ENCODE data around the gene TTLL10. TPM values are rescaled to one million over a fixed set of nuclear protein-coding genes. Genes with fewer than 3 reads are reported as not detected.
A peak's percentile ranks its signal among the peaks of the same experiment; 100 is the strongest.

The TTLL10 gene
- total and polyA plus RNA-seq, 10 donors, result 0.02 to 0.34 (median 0.10) TPM; not detected in 6

- no peak overlapping the region for H3K4me3 ChIP-seq
- H3K27me3 ChIP-seq (replicated peaks in 1 of 7), result peaks cover 0 to 98% (median 71%) of the 10 kb centered on the region in 7 donors
- no peaks in the 10 kb centered on the region for H3K36me3 ChIP-seq
- no peak for TF ChIP-seq POLR2A (IDR thresholded peaks at IDR 0.05)
- TF ChIP-seq CTCF (IDR thresholded peaks at IDR 0.05 in 8 of 11, conservative IDR thresholded peaks at IDR 0.05 in 3 of 11), result no peak
- TF ChIP-seq POLR2AphosphoS5 (IDR thresholded peaks at IDR 0.05), result no peak
- no peaks in the 10 kb centered on the region for H3K9me3 ChIP-seq
- WGBS, 5 donors, result 39 to 88% (median 85%) methylated on average over 2 to 44 of the region's 44 CpGs
- intact Hi-C loops (cut with DNase I; ENCODE audit: low total_unique reads), result no loop called here
- H3K27ac ChIP-seq, result no peak overlapping the region
- peak; percentile 73 for DNase-seq
- H3K4me1 ChIP-seq, result peaks cover 0 to 45% (median 14%) of the 10 kb centered on the region in 6 donors
Observed at GRCh38 chr1:1166642-1167397, 6.9 kb upstream of the TTLL10 start.

GRCh38 chr1:1167398-1167821, 6.3 kb upstream of the TTLL10 start:
- intact Hi-C loops (cut with DNase I; ENCODE audit: low total_unique reads), result no loop called here
- TF ChIP-seq POLR2AphosphoS5 (IDR thresholded peaks at IDR 0.05), result no peak
- TF ChIP-seq POLR2A (IDR thresholded peaks at IDR 0.05), result no peak
- TF ChIP-seq CTCF (IDR thresholded peaks at IDR 0.05 in 8 of 11, conservative IDR thresholded peaks at IDR 0.05 in 3 of 11), result no peak
- peaks cover 0 to 98% (median 72%) of the 10 kb centered on the region in 7 donors for H3K27me3 ChIP-seq (replicated peaks in 1 of 7)
- H3K4me1 ChIP-seq, result peaks cover 0 to 51% (median 20%) of the 10 kb centered on the region in 6 donors
- no peaks in the 10 kb centered on the region for H3K36me3 ChIP-seq
- 69 to 84% (median 73%) methylated on average over 6 to 20 of the region's 20 CpGs for WGBS, 5 donors
- H3K27ac ChIP-seq, result no peak overlapping the region
- peak; percentile 68 for DNase-seq
- H3K9me3 ChIP-seq, result no peaks in the 10 kb centered on the region
- no peak overlapping the region for H3K4me3 ChIP-seq

- 85 to 91% (median 87%) methylated on average over 24 to 36 of the region's 36 CpGs for WGBS, 5 donors
- H3K9me3 ChIP-seq, result no peaks in the 10 kb centered on the region
- peaks cover 0 to 56% (median 22%) of the 10 kb centered on the region in 6 donors for H3K4me1 ChIP-seq
- TF ChIP-seq CTCF (IDR thresholded peaks at IDR 0.05 in 8 of 11, conservative IDR thresholded peaks at IDR 0.05 in 3 of 11) (no peak), POLR2A (IDR thresholded peaks at IDR 0.05) (no peak), POLR2AphosphoS5 (IDR thresholded peaks at IDR 0.05) (no peak)
- intact Hi-C loops (cut with DNase I; ENCODE audit: low total_unique reads), result no loop called here
- no peak overlapping the region for H3K4me3 ChIP-seq
- H3K27me3 ChIP-seq (replicated peaks in 1 of 7), result peaks cover 0 to 98% (median 70%) of the 10 kb centered on the region in 7 donors
- H3K36me3 ChIP-seq, result no peaks in the 10 kb centered on the region
- H3K27ac ChIP-seq, result no peak overlapping the region
- peak; percentile 61 for DNase-seq
Observed at GRCh38 chr1:1167841-1168450, 5.7 kb upstream of the TTLL10 start.

Data from spleen (tissue), 11 donors.